Measurements from ENCODE around the gene SRXN1.

DNA sequence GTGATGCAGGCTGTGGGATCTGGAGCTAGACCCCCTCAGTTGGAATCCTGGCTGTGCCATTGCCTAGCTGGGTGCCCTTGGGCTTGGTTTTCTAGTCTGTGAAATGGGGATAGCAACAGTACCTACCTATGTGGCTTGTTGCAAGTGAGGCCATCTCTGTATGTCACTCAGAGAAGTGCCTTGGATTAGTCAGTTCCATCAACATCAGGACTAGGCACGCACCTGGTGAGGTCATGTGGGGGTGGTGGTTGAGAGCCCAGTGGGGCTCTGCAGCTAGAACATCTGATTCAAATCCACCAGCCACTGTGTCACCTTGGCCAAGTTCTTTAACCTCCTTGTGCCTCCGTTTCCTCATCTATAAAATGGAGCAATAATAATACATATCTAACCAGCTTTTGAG lies 55.4 kb downstream of the SRXN1 start:
- TF ChIP-seq, protein P1, sequence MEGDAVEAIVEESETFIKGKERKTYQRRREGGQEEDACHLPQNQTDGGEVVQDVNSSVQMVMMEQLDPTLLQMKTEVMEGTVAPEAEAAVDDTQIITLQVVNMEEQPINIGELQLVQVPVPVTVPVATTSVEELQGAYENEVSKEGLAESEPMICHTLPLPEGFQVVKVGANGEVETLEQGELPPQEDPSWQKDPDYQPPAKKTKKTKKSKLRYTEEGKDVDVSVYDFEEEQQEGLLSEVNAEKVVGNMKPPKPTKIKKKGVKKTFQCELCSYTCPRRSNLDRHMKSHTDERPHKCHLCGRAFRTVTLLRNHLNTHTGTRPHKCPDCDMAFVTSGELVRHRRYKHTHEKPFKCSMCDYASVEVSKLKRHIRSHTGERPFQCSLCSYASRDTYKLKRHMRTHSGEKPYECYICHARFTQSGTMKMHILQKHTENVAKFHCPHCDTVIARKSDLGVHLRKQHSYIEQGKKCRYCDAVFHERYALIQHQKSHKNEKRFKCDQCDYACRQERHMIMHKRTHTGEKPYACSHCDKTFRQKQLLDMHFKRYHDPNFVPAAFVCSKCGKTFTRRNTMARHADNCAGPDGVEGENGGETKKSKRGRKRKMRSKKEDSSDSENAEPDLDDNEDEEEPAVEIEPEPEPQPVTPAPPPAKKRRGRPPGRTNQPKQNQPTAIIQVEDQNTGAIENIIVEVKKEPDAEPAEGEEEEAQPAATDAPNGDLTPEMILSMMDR (IDR thresholded peaks at IDR 0.05; ENCODE audit: borderline replicate concordance, extremely low read depth, low read length, poor library complexity, severe bottlenecking): no peak
- TF ChIP-seq EZH2 (IDR thresholded peaks at IDR 0.05; ENCODE audit: borderline replicate concordance, low read depth, low read length, severe bottlenecking): no peak
